Right lung (tissue), 5 donors: ENCODE results near the gene TMEM175. TPM values are rescaled to one million over a fixed set of nuclear protein-coding genes. Genes with fewer than 3 reads are reported as not detected.
"Not testable (repeated sequence)": the region's sequence is repeated elsewhere in the genome, so short reads cannot be mapped to it uniquely, and the experiment has no call there.

Source experiments
- DNase-seq, 2 donors: peaks; one replicate each; pipeline ENCODE4 v3.0.0-alpha.2; 2013
- polyA plus RNA-seq, 5 donors: library from polyadenylated mRNA; unstranded; fragments of 120-200 nt; gene quantifications; one replicate each; pipeline versions ENCODE4 v1.2.1 to v1.2.3, GENCODE V29; 2013; ENCODE audit warnings: inconsistent platforms in 1 of 5, low replicate concordance in 1 of 5; ENCODE audit not compliant: insufficient read length in 5 of 5, insufficient read depth in 1 of 5

The TMEM175 gene
- polyA plus RNA-seq, 5 donors = 24.8 to 32.4 (median 28.5) TPM

GRCh38 chr4:970046-970745 is 37.9 kb downstream of the TMEM175 start:
- no peak for DNase-seq

GRCh38 chr4:970854-971520 is 38.7 kb downstream of the TMEM175 start:
- DNase-seq = no peak

- no peak for DNase-seq
Observed at GRCh38 chr4:971666-972500, 39.6 kb downstream of the TMEM175 start.

- no peak for DNase-seq
Observed at GRCh38 chr4:972651-973424, 40.6 kb downstream of the TMEM175 start.

GRCh38 chr4:973431-974397 is 41.5 kb downstream of the TMEM175 start, which contains the start of gene DGKQ:
TSS of gene DGKQ (minus strand) at chr4:973569. CDS start at chr4:973482, 87 bp downstream.
- peak; percentile 62 to 68 for DNase-seq

- no peak for DNase-seq
Observed at GRCh38 chr4:974668-975067, 42.4 kb downstream of the TMEM175 start.

- DNase-seq = not testable (repeated sequence)
Observed at GRCh38 chr4:976016-976415, 43.8 kb downstream of the TMEM175 start.

- DNase-seq = no peak
Observed at GRCh38 chr4:978957-979701, 46.9 kb downstream of the TMEM175 start.

- DNase-seq = no peak
Observed at GRCh38 chr4:982291-982690, 50.0 kb downstream of the TMEM175 start.

- DNase-seq = no peak
Observed at GRCh38 chr4:982814-983213, 50.6 kb downstream of the TMEM175 start.

- no peak for DNase-seq
Observed at GRCh38 chr4:984336-985054, 52.2 kb downstream of the TMEM175 start.

- no peak for DNase-seq
Observed at GRCh38 chr4:985123-985830, 53.0 kb downstream of the TMEM175 start.

GRCh38 chr4:986428-986878 is 54.2 kb downstream of the TMEM175 start:
- no peak for DNase-seq

- peak; percentile 64 to 75 for DNase-seq
Observed at GRCh38 chr4:986879-987623, 54.8 kb downstream of the TMEM175 start, which contains the start of gene IDUA. TSS of gene IDUA (plus strand) at chr4:987044. CDS start at chr4:987085, 41 bp downstream.

- DNase-seq = no peak
Observed at GRCh38 chr4:987624-988513, 55.6 kb downstream of the TMEM175 start.
